Measurements from ENCODE around the gene AGBL4.

AGBL4 gene

DNA sequence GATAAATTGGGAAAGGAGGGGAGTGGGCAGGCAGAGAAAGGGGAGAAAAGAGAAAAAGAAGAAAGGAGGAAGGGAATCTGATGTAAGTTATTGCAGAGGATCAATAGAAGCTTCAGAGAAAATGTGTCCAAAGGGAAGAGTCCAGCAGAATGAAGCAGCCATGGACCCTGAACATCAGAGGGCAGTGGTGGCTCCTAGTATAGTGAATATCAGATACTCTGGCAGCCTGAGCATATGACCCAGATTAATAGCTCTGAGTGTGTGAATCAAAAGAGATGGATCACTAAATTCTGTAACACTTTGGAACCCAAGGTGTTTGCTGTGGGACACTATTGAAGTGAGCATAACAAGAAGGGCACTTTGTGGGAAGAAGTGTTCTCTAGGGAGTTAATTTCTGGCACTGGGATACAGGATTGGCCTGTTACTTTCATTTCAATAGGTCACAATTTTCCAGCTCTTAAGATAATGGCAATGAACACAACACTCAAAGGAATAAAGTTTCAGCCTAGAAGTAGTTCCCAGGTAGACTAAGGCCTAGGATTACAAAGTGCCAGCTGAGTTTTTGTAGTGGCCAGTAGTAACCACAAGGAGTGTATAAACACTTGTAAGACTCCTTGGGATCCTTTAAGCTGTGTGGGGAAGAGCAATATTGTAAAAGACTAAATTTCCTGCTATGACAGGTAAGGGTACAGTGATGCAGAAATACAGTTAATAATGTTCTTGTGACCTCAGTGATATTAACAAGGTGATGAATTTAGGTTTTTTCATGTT is 1082.6 kb downstream of the AGBL4 start:
- no peak for DNase-seq (ENCODE audit: low spot score)

DNA sequence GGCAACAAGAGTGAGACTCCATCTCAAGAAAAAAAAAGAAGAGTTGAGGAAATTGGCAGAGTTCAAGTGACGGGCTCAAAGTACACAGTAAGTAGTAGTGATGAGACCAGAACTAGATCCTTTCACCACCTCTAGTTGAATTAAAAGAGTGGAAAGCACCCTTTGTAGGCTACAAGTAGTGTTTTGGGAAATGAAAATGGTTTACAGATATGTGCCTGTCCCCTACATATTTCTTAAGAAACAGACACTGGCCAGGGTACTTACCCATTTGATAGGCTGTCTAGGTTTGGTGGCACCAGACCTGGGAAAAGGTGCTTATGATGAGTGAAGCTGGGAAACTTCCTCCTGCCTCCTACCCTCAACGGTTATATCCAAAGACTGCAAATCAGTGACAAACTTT is 1083.4 kb downstream of the AGBL4 start:
- no peak for DNase-seq (ENCODE audit: low spot score)

DNA sequence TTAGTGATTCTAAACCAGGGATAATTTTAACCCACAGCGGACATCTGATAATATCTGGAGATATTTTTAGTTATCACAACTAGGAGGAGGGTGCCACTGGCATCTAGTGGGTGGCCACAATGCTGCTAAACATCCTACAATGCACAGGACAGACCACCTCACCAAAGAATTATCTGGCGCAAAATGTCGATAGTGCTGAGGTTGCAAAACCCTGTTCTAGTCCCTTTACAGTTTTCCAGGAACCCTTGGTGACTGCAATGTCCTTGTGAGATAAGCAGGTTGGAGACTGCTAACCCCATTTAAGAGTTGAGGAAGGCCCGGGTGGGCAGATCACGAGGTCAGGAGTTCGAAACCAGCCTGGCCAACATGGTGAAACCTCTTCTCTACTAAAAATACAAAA is 1083.9 kb downstream of the AGBL4 start:
- DNase-seq (ENCODE audit: low spot score): no peak

DNA sequence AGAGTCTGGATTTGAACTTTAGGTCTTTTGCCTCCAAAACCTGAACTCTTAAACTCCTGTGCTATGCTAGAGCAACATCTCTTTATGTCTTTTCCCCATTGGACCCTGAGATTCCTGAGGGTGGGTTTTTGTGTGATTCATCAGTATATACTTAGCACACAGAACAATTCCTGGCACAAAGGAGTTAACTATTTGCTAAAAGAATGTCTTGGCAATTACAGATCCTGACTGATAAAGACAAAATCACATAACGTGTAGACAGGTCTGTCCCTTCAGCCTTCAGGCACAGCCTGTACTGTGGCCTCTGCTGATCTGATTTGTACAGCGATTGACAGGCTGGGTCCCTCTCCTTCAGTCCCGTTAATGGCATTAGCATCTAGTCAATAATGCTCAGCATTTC is 1084.7 kb downstream of the AGBL4 start:
- DNase-seq (ENCODE audit: low spot score): no peak

DNA sequence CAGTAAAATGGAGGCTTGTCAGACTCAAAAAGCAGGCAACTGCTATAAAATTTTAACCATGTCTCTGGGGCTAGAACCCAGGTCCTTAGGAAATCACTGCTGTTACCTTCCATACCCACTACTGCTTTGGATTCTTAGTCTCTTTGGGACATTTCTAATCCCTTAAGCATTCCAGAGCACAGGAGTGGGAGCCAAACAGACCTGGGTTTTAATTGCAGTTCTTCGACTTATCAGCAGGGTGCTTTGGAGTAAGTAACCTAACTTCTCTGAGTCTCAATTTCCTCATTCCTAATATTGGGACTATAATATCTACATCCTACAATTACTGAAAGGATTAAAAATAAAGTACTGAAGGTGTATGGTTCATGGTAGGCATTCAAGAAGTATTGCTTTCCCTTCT is 1086.0 kb downstream of the AGBL4 start:
- DNase-seq (ENCODE audit: low spot score): no peak

DNA sequence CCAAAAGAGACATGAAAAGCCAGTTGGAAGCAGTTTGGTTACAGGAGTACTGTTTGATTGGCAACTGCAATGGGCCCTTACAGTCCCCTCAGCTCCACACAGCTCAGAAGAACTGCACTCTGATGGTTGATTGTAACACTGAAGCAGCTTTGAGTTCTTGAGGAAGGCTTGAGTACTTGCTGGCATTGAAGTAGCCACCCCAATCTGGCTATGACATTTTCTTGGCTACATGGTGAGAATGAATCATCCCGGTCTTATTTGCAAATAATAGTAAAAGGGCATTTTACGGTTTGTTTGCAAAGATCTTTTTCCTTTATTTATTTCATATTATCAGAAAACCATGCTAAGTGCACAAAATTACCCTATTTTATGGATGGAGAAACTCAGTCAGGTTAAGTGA is 1087.3 kb downstream of the AGBL4 start:
- no peak for DNase-seq (ENCODE audit: low spot score)

DNA sequence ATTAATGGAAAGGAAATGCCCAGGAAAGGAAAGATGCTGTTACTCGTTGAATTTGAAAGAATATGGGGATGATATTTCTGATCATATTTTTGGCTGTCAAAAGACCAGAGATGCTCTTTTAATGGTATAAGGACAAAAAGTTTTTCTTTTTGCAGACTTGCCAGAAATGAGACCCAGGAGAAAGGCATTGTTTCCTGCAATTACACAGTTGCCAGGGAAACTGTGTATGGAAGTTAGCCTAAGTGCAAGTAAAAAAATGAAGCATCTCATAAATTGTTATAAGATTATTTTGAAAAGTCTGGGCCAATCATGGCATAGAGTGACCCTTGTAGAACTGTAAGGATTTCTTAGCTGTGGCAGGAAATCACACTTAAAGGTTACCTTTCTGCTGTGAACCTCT is 1091.4 kb downstream of the AGBL4 start:
- no peak for DNase-seq (ENCODE audit: low spot score)

DNA sequence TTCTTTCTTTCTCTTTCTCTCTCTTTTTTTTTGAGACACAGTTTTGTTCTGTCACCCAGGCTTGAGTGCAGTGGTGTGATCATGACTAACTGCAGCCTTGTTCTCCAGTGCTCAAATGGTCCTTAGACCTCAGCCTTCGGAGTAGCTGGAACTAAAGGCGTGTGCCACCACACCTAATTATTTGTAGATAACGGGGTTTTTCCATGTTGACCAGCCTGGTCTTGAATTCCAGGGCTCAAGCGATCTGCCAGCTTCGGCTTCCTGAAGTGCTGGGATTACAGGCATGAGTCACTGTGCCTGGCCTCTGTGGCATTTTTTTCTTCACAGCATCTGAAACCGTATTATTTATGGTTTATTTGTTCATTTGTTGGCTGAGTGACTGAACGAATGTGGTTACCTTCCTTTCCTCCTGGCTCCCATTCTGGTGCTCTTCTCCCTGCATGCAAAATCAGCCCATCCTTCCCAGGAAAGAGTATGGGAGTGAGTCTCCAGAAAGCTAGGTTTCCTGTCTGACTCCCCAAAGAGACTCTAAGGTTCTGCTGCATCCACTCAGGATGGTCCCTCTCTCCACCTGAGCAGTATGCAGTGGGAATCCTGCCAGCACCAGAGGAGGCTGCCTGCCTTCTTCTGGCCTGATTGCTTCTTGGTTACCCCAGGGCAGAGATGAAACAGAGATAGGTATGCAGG is 1092.1 kb downstream of the AGBL4 start:
- DNase-seq (ENCODE audit: low spot score): peak; percentile 64

DNA sequence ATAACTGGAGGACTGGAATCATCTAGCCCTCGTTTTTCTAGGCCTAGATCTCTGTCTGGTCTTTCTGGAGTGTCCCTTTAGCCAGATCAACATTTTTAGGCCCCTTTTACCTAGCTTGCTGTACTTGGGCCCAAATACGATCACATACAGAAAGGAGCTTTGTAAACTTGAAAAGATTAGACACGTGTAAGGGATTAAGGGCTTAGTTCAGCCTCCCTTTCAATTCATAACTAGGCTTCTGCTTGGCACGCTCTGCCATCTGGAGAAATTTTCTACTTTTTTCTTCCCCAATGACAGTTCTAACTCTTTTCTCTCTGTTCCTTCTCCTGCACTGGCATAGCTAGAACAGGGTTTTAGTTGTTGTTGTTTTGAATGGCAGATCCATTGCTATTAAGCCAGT is 1093.7 kb downstream of the AGBL4 start:
- DNase-seq (ENCODE audit: low spot score): no peak

DNA sequence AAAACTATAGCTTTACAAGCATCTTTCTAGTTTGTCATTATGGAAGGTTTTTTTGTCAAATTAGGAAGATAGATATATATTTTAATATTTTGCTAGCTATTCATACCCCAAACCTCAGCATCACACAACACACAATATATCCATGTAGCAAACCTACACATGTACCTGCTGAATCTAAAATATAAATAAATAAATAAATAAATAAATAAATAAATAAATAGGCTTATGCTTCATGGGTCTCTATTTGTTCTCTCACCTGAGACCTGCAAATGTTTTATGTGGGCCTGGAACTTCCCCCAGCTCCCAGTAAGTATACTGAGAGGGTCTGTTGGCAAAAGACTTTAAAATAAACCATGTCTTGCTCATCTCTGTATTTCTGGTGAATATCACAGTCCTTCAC is 1099.7 kb downstream of the AGBL4 start:
- no peak for DNase-seq (ENCODE audit: low spot score)

DNA sequence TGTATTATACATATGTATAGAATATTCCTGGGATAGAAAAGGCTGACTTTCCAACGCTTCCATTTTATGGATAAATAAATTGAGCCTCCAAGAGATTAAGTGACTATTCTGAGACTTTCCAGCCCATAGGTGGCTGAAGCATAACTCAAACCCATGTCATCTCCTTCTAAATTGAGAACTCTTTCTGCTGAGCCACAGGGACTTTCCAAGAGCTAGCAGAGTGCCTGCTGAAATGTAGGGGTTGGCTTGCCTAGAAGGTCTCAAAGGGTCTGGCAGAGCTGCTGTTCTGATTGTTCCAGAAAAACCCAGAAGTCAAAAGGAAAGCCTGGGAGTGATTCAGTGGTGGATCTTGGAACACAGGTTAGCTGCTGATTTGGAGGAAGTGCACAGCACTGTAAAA is 1100.6 kb downstream of the AGBL4 start:
- no peak for DNase-seq (ENCODE audit: low spot score)

DNA sequence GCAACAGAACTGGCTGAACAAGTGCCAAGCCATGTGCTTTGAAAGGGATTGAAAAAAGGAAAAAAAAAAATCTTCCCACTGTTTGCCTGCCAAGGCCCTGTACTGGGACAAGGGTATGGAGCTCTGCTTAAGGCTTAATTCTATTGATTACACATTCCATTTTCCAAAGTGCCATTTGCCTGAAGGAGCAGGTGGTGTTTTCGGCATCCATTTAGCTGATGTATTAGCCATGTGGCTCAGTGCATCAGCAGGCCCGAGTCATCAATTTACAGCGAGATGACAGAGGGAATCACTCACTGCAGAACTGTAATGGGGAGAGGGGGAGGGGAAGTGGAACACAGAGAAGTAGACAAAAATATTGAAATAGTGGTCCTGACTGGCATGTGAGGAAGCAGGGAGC is 1102.9 kb downstream of the AGBL4 start:
- no peak for DNase-seq (ENCODE audit: low spot score)

DNA sequence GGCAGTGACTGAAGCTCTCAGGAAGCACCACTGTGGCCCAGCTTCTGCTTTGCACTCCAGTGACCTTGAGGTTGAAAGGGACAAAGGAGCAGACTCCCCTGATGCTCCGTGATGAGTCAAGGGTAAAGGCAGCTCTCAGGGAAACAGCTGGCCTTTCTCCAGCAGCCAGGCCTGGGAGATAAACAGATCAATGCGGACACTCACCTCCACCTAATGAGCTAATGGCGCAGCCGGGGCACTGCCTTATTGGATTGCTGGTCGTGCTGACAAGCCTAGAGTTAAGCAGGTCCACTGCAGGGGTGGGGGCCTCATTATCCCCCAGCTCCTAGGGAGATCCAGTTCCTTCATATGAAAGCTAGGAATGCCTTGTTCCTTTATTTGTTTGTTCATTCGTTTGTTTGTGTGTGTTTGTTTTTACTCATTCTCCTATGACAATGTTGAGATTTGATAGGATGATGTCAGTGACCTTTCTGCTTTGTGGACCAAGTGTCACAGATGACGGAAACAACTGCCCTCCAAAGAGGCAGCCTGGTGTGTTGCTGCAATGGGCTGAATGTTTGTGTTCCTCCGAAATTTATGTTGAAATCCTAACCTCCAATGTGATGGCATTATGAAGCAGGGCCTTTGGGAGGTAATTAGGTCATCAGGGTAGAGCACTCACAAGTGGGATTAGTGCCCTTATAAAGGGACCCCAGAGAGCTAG is 1105.7 kb downstream of the AGBL4 start:
- no peak for DNase-seq (ENCODE audit: low spot score)

DNA sequence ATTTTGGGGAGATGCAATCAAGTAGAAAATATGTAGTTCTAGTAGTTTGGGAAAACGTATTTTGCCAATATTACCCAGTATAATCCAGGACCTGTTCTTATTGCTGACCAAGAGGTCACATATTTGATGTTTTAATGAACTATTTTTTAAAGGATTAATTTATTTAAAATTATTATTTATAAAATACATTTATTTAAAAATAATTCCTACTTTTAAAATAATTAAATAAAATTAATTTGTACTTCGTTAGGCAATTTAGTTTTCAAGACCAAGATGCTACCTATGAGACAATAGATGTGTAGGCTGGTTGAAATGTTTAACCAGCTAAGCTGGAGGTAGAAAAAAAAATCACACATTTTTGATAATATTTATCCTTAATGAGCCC is 1106.7 kb downstream of the AGBL4 start:
- DNase-seq (ENCODE audit: low spot score): no peak

DNA sequence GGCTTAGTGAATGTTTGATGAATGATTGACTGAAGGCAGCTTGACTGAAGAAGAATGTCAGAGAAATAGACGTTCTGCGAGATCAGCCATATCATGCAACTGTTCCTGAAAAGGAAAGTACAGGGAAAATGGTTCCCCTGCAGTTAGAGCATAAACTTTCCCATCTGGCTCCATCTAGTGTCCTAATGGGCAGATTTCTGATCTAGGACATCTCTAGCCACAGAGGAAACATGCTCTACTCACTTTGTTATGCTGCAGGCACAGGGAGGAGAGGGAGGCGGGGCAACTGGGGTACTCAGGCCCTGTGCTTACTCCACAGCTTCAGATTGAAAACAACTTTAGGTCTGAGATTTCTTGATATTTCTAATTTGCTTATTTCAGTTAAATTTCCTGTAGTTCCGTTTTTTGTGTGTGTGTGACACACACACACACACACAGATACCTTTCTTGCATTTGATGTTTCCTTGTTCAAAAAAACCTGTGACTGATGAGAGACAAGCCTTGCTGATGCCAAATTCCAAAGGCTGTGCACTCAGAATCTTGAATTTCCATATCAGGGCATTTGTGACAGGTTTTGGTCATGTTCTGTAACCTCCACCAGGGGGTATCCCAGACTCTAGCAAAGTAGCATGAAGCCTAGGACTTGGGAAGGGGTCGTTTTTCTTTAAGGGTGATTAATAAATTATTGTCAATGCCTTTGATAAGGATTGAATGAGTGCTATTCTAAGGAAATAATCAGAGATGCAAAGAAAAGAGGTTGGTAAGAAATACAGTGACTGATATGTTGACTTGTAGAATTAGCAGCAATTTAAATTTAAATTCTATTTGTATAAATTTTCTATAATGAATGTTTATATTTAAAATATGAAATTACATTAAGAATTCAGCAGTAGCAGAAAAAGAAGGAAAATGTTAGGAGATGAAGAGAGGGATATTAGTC is 1107.4 kb downstream of the AGBL4 start:
- DNase-seq (ENCODE audit: low spot score): peak; percentile 11

DNA sequence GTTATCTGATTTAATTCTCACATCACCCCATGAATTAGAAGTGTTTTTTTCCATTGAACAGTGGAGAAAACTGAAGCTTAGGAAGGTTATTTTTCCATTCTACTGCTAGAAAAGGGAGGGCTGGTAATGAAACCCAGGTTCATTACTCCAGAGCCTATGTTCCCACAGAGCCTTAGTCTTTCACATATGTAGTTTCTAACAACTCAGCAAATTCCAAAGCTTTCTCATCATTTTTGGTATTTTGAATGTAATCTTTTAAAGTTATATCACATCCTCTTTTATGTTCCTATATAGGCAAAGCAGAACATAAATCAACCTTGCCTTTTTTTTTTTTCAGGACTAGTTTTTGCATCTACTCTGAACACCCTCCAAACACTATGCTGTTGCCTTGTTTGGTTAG is 1115.1 kb downstream of the AGBL4 start:
- DNase-seq (ENCODE audit: low spot score): no peak

DNA sequence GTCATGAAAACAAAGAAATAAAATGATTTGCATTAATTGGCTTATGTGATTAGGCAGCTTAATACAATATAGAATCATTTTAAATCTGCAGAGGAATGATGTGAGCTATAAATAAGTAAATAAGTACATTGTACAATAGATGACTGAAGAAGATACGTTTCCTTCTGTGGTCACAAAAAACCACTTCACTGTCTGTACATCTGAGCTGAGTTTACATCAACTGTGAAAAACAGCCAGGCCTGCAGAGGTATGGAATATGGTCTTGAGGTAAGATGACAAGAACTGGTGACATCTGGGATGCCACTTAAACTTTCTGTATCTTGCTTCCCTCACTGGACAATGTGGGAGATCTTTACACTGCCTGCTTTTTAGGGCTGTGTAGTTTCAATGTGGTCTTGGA is 1117.0 kb downstream of the AGBL4 start:
- no peak for DNase-seq (ENCODE audit: low spot score)

DNA sequence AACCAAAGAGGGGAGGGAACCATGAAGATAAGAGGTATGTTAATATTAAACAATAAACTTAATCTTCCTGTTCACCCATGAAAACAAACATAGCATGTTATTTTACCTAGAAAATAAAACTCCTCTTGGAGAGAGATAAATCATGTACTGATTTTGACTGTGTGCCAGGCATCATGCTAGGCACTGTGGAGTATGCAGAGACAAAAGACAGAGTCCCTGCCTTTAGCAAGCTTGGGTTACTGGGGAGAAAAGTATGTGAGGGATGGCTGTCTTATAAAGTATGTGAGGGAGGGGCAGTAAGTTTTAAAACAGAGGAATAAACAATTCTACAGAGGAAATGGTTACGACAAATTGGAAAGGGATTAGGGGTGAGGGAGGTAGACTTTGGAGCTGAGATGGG is 1117.6 kb downstream of the AGBL4 start:
- DNase-seq (ENCODE audit: low spot score): no peak

DNA sequence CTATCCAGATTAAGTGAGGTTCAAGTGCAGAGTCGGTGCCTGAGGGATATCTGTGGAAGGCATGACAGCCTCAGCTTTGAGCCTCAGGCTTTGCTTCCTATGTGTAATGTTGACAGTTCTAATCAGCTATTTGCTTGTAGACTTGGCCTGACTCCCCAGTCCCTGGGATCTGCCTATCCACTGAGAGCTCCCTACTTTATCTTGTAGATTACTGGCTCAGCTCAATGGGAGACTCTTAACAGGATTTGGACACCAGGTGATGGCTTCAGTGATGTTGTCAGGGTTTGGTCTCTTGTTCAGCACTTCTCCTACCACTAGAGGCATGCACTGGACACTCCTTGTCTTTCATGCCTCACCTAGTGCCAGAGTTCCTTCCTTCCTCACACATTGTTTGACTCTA is 1120.5 kb downstream of the AGBL4 start:
- DNase-seq (ENCODE audit: low spot score): no peak

DNA sequence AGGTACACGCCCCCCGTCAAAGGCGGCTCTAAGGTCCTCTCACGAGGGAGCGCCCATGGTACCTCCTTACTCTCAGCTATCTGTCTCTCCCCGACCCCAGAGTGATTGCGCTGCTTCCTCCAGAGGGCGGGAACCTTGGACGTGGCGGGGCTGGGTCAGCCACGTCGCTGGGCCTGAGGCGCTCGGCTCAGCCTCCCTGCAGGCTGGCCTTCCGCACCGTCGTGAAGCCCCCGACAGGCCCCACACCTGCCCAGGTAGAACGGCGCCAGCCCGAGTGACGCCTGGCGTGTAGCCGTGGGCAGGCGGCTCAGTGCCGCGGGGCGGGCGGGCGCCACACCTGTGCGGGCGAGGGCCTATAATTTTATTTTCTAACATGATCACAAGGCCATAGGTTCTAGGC is 1124.9 kb downstream of the AGBL4 start:
- no peak for DNase-seq (ENCODE audit: low spot score)

DNA sequence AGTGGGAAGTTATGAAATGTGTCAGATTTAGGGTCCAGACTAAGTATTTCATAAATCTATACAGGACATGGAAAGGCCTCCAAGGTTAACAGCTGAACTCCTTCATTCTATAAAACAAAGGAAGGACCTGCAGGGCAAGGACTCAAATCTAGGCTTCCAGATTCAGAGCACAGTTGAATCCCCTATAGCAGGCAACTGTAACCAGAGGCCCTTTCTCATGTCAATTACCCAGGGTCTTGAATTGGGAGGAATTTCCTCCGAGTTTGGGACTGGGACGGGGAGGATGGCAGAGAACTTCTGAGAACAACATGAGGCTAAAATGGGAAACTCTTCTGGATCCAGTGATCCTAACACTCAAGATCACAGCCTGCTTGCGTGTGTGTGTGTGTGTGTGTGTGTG is 1134.1 kb downstream of the AGBL4 start:
- DNase-seq (ENCODE audit: low spot score): no peak

DNA sequence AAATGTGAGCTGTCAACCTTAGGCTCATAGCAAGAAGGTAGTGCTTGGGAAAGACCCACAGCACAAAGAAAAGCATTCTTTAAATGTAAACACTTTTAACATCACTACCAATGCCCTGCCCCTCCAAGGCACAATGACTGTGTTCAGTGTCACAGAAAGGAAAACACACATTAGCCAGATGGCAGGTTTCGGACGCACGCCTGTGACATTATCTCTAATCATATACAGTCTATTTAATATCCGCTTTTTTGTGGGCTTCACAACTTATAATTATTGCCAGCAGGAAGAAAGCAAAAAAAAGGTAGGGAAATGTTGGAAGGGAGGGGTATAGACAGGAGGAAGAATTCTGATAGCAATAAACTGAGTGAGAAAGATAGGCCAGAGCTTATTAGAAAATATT is 1134.7 kb downstream of the AGBL4 start:
- no peak for DNase-seq (ENCODE audit: low spot score)

All from LoVo (cell line).